Panc1 (cell line): ENCODE data around the gene DYRK3. TPM values are rescaled to one million over a fixed set of nuclear protein-coding genes. Genes with fewer than 3 reads are reported as not detected.

Source experiments
- ATAC-seq: fragments of 200-7000 bp; cut with Tn5 transposase; 2 replicates; pipeline ENCODE4 v1.9.1; 2020; ENCODE audit warnings: mild to moderate bottlenecking, moderate library complexity
- BruUV-seq: library from RNA; stranded (reverse); fragments of 400-500 nt; replicated peaks from 2 replicates; lab custom pipeline; 2021; lab: Mats Ljungman, UMichigan
- CTCF ChIA-PET: fragments of 300-600 bp; sonication (Branson Sonifier 250); formaldehyde crosslinking; loops from one replicate; lab custom pipeline; 2022; ENCODE audit warnings: antibody characterized with exemption; lab: Charles Lee
- POLR2A ChIA-PET: fragments of 300-600 bp; sonication (Branson Sonifier 250); formaldehyde crosslinking; loops from one replicate; lab custom pipeline; 2022; ENCODE audit warnings: antibody characterized with exemption; lab: Charles Lee
- DNase-seq: peaks from one replicate; pipeline ENCODE4 v3.0.0-alpha.2; 2010; ENCODE audit warnings: low read depth, low spot score
- H3K27ac ChIP-seq: 2 replicates; pipeline ENCODE4 v1.5.1; 2011; ENCODE audit warnings: mild to moderate bottlenecking, low read length, inconsistent platforms
- H3K27me3 ChIP-seq: fragments of 200-500 bp; sonication (Bioruptor generic); 2 replicates; pipeline ENCODE4 v1.6.0; 2014; ENCODE audit warnings: low read length, inconsistent platforms; ENCODE audit not compliant: control insufficient read depth, insufficient read depth
- H3K36me3 ChIP-seq: fragments of 200-500 bp; sonication (Bioruptor generic); 2 replicates; pipeline ENCODE4 v1.5.1; 2014; ENCODE audit warnings: inconsistent platforms, mild to moderate bottlenecking, low read length, moderate library complexity; ENCODE audit not compliant: control insufficient read depth, insufficient read depth
- H3K4me1 ChIP-seq: 2 replicates; pipeline ENCODE4 v1.5.1; 2011; ENCODE audit warnings: inconsistent platforms, mild to moderate bottlenecking, low read length, moderate library complexity; ENCODE audit not compliant: control insufficient read depth, insufficient read depth
- H3K4me3 ChIP-seq, 2 experiments: 2 replicates each; pipeline ENCODE4 v1.5.1; 2011 to 2012; ENCODE audit warnings: low read depth in 2 of 2, low read length in 2 of 2, mild to moderate bottlenecking in 2 of 2, inconsistent platforms in 1 of 2, moderate library complexity in 1 of 2
- H3K9me3 ChIP-seq: fragments of 200-500 bp; sonication (Bioruptor generic); 2 replicates; pipeline ENCODE4 v1.5.1; 2014; ENCODE audit warnings: low read depth, mild to moderate bottlenecking, inconsistent platforms, low read length, moderate library complexity; ENCODE audit not compliant: control insufficient read depth, insufficient read depth
- POLR2AphosphoS5 ChIP-seq: IDR thresholded peaks from 2 replicates; pipeline ENCODE4 v1.6.1; 2012; ENCODE audit warnings: mild to moderate bottlenecking, low read depth, low read length, moderate library complexity
- SIN3A ChIP-seq: IDR thresholded peaks from 2 replicates; pipeline ENCODE4 v1.6.1; 2012; ENCODE audit warnings: low read depth, mild to moderate bottlenecking, low read length, moderate library complexity, borderline replicate concordance; ENCODE audit not compliant: insufficient read depth
- TCF7L2 ChIP-seq: IDR thresholded peaks from 2 replicates; pipeline ENCODE4 v1.6.1; 2011; ENCODE audit warnings: mild to moderate bottlenecking, low read depth, low read length, inconsistent platforms
- in situ Hi-C: cut with HindIII; loops from 2 replicates; pipeline ENCODE4 v1.10.0; 2016; ENCODE audit warnings: low sequenced_read_pairs, low pct_unique_long_range_greater_than_20kb
- intact Hi-C: fragments of 100-400 bp; cut with micrococcal nuclease; formaldehyde crosslinking; loops from one replicate; pipeline ENCODE4 v1.10.0; 2022; ENCODE audit not compliant: unreplicated experiment
- total RNA-seq: library from RNA; stranded (reverse); gene quantifications from one replicate; pipeline ENCODE4 v1.2.1, GENCODE V29; 2021; ENCODE audit not compliant: unreplicated experiment
- TF ChIP-seq, protein P1 (sequence below), 2 experiments: IDR thresholded peaks; 2 replicates each; pipeline ENCODE4 v1.6.1; 2011 to 2012; ENCODE audit warnings: low read depth in 2 of 2, control low read depth in 1 of 2, low read length in 1 of 2, mild to moderate bottlenecking in 1 of 2, moderate library complexity in 1 of 2; ENCODE audit not compliant: insufficient read depth in 1 of 2
- TF ChIP-seq, protein P2 (sequence below): fragments of 450-650 bp; IDR thresholded peaks from 2 replicates; pipeline ENCODE4 v1.5.1; 2017; ENCODE audit warnings: mild to moderate bottlenecking

The DYRK3 gene
- total RNA-seq, 1 experiment from 2014 or later = 12.0 TPM

DNA sequence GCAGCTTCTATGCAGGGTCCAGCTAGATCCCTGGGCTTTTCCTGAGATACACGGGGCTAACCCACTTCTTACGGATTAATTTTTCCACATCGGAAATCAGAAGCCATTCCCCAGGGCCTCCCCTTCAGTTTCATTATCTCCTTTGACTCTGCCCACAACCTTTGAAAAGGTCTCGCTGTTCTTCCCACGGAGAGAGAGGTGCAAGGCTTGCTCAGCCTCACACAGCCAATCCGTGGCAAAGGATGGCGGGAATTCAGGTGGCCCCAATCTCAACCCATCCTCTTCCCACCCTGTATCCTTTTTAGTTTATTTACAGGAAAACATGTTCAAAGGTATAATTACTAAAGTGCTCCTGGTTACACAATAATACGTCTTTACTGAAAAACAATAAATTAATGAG, 48.7 kb downstream of the DYRK3 start:
- Histone ChIP-seq H3K36me3 (no peaks in the 10 kb centered on the region; the same call in 1 of the 2 replicates), H3K4me1 (peaks cover 26% of the 10 kb centered on the region), H3K27me3 (peaks cover 15% of the 10 kb centered on the region), H3K27ac (no peak overlapping the region), H3K4me3 (peak overlapping the region; percentile 69 to 87), H3K9me3 (no peaks in the 10 kb centered on the region)
- TF ChIP-seq, protein P1, sequence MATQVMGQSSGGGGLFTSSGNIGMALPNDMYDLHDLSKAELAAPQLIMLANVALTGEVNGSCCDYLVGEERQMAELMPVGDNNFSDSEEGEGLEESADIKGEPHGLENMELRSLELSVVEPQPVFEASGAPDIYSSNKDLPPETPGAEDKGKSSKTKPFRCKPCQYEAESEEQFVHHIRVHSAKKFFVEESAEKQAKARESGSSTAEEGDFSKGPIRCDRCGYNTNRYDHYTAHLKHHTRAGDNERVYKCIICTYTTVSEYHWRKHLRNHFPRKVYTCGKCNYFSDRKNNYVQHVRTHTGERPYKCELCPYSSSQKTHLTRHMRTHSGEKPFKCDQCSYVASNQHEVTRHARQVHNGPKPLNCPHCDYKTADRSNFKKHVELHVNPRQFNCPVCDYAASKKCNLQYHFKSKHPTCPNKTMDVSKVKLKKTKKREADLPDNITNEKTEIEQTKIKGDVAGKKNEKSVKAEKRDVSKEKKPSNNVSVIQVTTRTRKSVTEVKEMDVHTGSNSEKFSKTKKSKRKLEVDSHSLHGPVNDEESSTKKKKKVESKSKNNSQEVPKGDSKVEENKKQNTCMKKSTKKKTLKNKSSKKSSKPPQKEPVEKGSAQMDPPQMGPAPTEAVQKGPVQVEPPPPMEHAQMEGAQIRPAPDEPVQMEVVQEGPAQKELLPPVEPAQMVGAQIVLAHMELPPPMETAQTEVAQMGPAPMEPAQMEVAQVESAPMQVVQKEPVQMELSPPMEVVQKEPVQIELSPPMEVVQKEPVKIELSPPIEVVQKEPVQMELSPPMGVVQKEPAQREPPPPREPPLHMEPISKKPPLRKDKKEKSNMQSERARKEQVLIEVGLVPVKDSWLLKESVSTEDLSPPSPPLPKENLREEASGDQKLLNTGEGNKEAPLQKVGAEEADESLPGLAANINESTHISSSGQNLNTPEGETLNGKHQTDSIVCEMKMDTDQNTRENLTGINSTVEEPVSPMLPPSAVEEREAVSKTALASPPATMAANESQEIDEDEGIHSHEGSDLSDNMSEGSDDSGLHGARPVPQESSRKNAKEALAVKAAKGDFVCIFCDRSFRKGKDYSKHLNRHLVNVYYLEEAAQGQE (IDR thresholded peaks at IDR 0.05; ENCODE audit: insufficient read depth in 1 of 2, low read depth in 2 of 2, low read length in 1 of 2) = no peak
- no peak for TF ChIP-seq POLR2AphosphoS5
- no peak for TF ChIP-seq TCF7L2
- no peak for TF ChIP-seq SIN3A
- TF ChIP-seq, protein P2, sequence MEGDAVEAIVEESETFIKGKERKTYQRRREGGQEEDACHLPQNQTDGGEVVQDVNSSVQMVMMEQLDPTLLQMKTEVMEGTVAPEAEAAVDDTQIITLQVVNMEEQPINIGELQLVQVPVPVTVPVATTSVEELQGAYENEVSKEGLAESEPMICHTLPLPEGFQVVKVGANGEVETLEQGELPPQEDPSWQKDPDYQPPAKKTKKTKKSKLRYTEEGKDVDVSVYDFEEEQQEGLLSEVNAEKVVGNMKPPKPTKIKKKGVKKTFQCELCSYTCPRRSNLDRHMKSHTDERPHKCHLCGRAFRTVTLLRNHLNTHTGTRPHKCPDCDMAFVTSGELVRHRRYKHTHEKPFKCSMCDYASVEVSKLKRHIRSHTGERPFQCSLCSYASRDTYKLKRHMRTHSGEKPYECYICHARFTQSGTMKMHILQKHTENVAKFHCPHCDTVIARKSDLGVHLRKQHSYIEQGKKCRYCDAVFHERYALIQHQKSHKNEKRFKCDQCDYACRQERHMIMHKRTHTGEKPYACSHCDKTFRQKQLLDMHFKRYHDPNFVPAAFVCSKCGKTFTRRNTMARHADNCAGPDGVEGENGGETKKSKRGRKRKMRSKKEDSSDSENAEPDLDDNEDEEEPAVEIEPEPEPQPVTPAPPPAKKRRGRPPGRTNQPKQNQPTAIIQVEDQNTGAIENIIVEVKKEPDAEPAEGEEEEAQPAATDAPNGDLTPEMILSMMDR = no peak
- POLR2A ChIA-PET = interaction anchor here (0.6 kb wide), 1 partner anchor 23 kb away, joined by 4 read pairs; no protein-coding TSS in a partner anchor
- DNase-seq (no peak), ATAC-seq (no peak)
- CTCF ChIA-PET = no interaction called here
- intact Hi-C loops (no loop called here), in situ Hi-C loops (no loop called here)
- BruUV-seq = no TSS peak

GRCh38 chr1:206684478-206685333, 49.4 kb downstream of the DYRK3 start, which contains the start of gene MAPKAPK2:
Gene MAPKAPK2 (plus strand): TSS chr1:206684905. CDS start chr1:206685230, 325 bp downstream.
- no peaks in the 10 kb centered on the region; the same call in 1 of the 2 replicates for H3K36me3 ChIP-seq
- peak within 1 kb of the TSS; percentile 84 to 87 for H3K4me3 ChIP-seq
- BruUV-seq = no TSS peak
- TF ChIP-seq TCF7L2 (no peak), POLR2AphosphoS5 (no peak), SIN3A (no peak)
- TF ChIP-seq, protein P1 (IDR thresholded peaks at IDR 0.05; ENCODE audit: insufficient read depth in 1 of 2, low read depth in 2 of 2, low read length in 1 of 2) = no peak
- TF ChIP-seq, protein P2 = no peak
- ATAC-seq (peak; percentile 86), DNase-seq (no peak)
- POLR2A ChIA-PET = interaction anchor here (0.6 to 0.7 kb wide), 2 partner anchors 22 to 72 kb away, joined by 3 to 4 read pairs; no protein-coding TSS in a partner anchor
- H3K27ac ChIP-seq = peak within 1 kb of the TSS; percentile 86
- CTCF ChIA-PET = no interaction called here
- H3K9me3 ChIP-seq = no peaks in the 10 kb centered on the region
- in situ Hi-C loops (no loop called here), intact Hi-C loops (no loop called here)
- H3K27me3 ChIP-seq = peaks cover 13% of the 10 kb centered on the region
- H3K4me1 ChIP-seq = peaks cover 28% of the 10 kb centered on the region
